Endometrial microvascular endothelial cells (primary cell): Measurements from ENCODE around the gene ENPP6. TPM values are rescaled to one million over a fixed set of nuclear protein-coding genes. Genes with fewer than 3 reads are reported as not detected.
"Not testable (repeated sequence)": the region's sequence is repeated elsewhere in the genome, so short reads cannot be mapped to it uniquely, and the experiment has no call there.

Experiments used
- in situ Hi-C: cut with HindIII; loops from 2 replicates; pipeline ENCODE4 v1.10.0; 2017; ENCODE audit warnings: low sequenced_read_pairs, low pct_unique_long_range_greater_than_20kb; ENCODE audit errors: inconsistent ontology term
- total RNA-seq: library from RNA; depleted of rRNA; stranded (reverse); fragments of >200 nt; gene quantifications from one replicate; pipeline ENCODE4 v1.2.3, GENCODE V29; 2015; ENCODE audit errors: inconsistent ontology term

ENPP6 gene
- total RNA-seq, 1 donor from 2014 or later: not detected

DNA sequence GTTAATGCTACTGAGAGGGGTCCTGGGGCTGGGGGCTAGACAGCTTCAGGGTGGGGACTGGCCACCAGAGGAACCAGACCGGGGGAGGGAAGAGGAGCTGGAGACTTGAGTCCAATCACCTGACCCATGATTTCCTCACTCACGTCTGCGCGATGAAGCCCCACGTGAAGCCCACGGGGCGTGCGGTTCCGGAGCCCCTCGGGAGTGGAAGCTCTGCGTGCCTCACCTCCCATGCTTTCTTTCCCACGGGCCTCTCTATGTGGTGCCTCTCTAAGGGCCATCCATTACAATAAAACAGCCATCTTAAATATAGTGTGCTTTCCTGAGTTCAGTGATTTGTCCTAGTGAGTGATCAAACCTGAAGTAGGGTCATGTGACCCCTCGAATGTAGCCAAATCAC, 119.9 kb downstream of the ENPP6 start:
- in situ Hi-C loops: no loop called here

DNA sequence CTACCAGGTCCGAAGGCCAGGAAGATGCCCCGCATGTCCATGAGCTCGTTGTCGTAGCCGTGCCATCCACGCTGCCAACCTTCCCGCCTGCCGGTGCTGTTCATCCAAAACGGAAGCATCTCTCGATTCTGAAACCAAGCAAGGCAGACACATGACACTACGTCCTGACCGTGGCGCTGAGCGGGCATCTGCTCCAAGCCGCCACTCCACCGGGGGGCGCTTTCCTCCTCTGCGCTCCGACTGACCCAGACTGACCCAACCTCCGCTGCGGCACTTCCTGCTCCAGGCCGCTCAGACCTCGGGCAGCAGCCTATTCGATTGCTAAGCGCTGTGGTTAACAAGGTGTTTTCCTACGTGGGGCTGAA, 120.5 kb downstream of the ENPP6 start:
- in situ Hi-C loops: no loop called here

DNA sequence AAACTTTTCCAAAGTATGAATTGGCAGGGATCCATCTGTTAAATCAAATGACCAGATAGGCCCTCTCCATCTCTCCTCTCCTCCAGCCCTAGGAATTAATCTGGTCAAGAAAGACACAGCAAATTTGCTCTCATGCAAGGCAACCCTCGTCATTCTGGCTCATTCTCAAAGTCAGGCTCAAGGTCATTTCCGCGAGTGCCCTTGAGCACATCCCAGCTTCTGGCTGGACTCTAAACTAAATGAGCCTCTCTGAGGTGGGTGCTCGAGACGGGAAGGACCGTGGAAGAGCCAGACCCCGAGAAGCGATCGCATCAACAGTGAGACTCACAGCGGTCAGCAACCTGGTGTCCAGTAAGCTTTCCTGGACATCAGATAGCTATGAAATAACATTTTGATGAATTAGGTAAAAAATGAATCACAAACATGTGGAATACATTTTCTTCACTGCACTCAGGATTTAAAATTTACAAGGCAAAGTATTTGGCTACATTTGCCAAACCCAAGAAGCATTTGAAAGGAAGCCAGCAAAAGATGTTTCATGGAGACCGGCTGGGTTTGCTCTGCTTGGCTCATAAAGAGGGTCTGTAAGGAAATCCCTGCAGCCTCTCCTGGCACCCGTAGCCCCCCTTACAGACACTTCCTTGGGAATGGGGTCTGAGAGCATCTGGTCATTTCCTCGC, 121.0 kb downstream of the ENPP6 start:
- in situ Hi-C loops: no loop called here

- in situ Hi-C loops: no loop called here
Observed at GRCh38 chr4:184094532-184095159, 123.0 kb downstream of the ENPP6 start.

DNA sequence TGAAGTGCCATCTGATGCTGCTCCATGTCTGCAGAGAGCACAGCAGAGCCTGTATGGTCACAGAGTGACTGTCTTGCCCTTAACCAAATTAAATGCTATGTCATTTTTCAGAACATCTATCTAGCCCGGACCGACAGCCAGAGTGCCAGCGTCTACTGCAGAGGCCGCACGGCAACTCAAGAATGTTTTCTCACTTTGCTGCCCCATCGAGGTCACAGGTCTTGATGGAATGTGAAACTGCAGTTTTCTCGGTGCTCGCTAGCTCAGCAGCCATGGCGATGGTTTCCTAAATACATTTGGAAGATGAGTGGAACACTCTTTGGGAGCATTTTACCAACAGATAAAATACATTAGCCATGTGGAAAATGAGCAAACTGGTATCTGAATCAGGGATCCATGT, 125.7 kb downstream of the ENPP6 start:
- in situ Hi-C loops: no loop called here

GRCh38 chr4:184090571-184090970, 127.1 kb downstream of the ENPP6 start:
- in situ Hi-C loops: no loop called here

GRCh38 chr4:184080674-184081073, 137.0 kb downstream of the ENPP6 start:
- in situ Hi-C loops: no loop called here

DNA sequence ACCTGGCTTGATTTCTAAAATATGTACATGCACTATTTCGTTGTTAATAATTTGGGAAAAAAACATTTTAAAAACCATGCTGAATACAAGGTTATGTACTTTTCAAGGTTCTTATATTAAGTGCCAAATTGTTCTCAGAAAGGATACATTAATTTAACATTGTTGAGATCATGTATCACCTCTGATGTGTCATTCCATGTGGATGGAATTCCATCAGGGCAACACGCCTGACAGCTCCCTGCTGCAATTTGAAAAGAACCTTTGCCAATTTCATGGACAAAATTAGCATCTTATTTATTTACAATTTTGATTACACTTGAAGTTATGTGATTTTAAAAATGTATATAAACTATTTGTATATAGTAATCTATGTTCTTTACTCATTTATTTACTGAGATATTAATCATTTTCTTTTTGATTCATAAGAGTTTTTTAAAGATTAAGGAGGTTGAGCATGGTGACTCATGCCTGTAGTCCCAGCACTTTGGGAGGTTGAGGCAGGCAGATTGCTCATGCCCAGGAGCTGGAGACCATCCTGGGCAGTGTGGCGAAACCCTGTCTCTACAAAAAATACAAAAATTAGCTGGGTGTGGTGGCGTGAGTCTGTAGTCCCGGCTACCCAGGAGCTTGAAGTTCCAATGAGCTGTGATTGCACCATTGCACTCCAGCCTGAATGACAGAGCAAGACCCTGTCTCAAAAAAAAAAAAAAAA, 142.8 kb downstream of the ENPP6 start:
- in situ Hi-C loops: no loop called here

DNA sequence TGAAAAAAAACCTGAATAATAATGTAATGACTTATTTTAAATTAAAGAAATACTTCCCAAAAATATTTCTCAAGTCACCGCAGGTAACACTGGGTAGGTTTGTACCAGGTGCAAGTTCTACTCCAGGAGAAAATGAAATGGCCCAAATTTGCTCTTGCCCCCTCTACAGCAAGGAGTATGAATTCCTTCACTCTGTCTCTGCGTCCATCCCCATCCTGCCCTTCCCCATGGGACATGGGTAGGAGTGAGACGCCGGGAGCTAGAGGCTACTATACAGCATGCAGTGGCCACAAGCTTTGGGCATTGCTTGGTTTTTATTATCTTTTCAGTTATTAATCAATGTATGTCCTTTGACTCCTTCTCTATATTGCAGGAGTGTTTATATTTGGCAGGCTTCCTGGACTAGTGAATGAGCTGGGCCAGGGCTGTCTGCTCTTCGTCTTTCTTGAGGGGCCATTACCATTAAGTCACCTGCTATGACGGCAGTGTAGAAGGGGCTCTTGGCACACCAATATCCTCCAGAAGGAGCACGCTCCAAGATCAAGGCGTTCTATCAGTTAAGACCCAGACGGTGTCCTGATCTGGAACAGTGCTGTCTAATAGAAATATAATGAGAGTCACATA, 149.6 kb downstream of the ENPP6 start:
- in situ Hi-C loops: no loop called here

- in situ Hi-C loops: no loop called here
Observed at GRCh38 chr4:184066584-184067300, 150.9 kb downstream of the ENPP6 start.

GRCh38 chr4:184064877-184065276, 152.8 kb downstream of the ENPP6 start:
- in situ Hi-C loops: no loop called here

DNA sequence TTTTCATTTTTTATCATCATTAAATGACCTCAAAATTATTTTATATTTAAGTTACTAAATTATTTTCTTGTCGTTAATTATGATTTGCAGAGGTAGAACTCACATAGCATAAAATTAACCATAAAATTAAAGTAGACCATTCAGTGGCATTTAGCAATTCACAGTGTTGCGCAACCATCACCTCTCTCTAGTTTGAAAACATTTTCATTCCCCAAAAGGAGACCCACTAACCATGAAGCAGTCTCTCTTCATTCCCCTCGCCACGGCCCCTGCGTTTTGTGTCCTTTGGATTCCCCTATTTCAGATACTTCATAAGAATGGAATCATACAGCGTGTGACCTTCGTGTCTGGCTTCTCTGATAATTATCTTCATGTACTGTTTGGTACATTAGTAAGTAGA, 154.9 kb downstream of the ENPP6 start:
- in situ Hi-C loops: no loop called here

- in situ Hi-C loops: no loop called here
Observed at GRCh38 chr4:184061582-184061981, 156.1 kb downstream of the ENPP6 start.

DNA sequence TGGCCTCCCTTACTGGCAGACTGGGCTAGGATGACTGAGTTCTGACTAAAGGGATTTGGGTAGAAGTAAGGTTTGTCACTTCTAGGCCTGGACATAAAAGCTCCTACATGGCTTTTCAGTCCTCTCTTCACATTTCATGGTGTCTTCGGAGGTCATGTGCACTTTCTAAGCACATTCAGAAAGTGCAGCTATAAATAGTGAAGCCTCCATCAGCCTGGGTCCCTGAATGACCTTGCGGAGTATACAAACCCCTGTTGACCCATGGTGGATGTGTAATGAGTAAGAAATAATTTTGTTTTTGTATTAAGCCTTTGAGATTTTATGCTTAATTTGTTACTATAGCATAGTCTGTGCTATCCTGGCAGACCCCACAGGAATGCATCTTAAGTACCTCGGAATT, 158.6 kb downstream of the ENPP6 start:
- in situ Hi-C loops: no loop called here

- in situ Hi-C loops: no loop called here
Observed at GRCh38 chr4:184058026-184058425, 159.6 kb downstream of the ENPP6 start.

DNA sequence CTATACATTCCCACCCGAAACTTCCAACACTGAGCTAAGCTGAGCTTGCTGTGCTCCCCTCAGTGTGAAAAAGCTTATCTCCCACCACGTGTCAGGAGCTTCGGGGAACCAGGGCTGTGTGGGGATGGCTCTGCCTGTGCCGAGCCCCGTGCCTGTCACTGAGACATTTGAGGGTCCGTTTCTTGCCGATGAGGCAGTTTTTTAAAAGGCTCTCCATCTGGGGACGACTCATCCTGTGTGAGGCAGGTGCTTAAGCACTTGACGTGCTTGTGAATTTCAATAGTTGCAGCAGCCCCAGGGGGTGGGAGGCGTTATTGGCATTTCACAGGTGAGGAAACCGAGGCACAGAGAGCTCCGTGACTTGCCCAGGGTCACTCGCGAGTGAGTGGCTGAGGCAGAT, 160.8 kb downstream of the ENPP6 start:
- in situ Hi-C loops: no loop called here

GRCh38 chr4:184053434-184053833, 164.2 kb downstream of the ENPP6 start:
- in situ Hi-C loops: no loop called here

GRCh38 chr4:184052616-184053015, 165.1 kb downstream of the ENPP6 start:
- in situ Hi-C loops: no loop called here

GRCh38 chr4:184051262-184051661, 166.4 kb downstream of the ENPP6 start:
- in situ Hi-C loops: not testable (repeated sequence)
